Measurements from ENCODE around the gene ITPKB. TPM values are rescaled to one million over a fixed set of nuclear protein-coding genes. Genes with fewer than 3 reads are reported as not detected.

The ITPKB gene
- total RNA-seq, 1 experiment from 2014 or later: 4.4 TPM

GRCh38 chr1:226778657-226779058 is 39.6 kb upstream of the ITPKB start:
- Histone ChIP-seq H3K4me3 (ENCODE audit: low read depth, low read length) (no peak overlapping the region), H3K4me1 (no peaks in the 10 kb centered on the region), H3K9me3 (no peaks in the 10 kb centered on the region), H3K36me3 (ENCODE audit: control insufficient read depth, insufficient read depth, low read length) (no peaks in the 10 kb centered on the region), H3K27me3 (replicated peaks; ENCODE audit: control insufficient read depth, insufficient read depth, low read length) (no peaks in the 10 kb centered on the region)
- ChIA-PET POLR2A (no interaction called here), CTCF (no interaction called here)
- Mint-ChIP-seq H3K27me3 (ENCODE audit: insufficient read depth, unreplicated experiment) (peaks cover 3% of the 10 kb centered on the region), H3K36me3 (ENCODE audit: insufficient read depth, unreplicated experiment) (no peaks in the 10 kb centered on the region), H3K4me1 (ENCODE audit: low read depth, unreplicated experiment) (peaks cover 10% of the 10 kb centered on the region), H3K4me3 (ENCODE audit: unreplicated experiment) (no peak overlapping the region), H3K9me3 (ENCODE audit: unreplicated experiment) (no peaks in the 10 kb centered on the region), H3K27ac (ENCODE audit: unreplicated experiment) (no peak overlapping the region)
- TF ChIP-seq, protein P1, sequence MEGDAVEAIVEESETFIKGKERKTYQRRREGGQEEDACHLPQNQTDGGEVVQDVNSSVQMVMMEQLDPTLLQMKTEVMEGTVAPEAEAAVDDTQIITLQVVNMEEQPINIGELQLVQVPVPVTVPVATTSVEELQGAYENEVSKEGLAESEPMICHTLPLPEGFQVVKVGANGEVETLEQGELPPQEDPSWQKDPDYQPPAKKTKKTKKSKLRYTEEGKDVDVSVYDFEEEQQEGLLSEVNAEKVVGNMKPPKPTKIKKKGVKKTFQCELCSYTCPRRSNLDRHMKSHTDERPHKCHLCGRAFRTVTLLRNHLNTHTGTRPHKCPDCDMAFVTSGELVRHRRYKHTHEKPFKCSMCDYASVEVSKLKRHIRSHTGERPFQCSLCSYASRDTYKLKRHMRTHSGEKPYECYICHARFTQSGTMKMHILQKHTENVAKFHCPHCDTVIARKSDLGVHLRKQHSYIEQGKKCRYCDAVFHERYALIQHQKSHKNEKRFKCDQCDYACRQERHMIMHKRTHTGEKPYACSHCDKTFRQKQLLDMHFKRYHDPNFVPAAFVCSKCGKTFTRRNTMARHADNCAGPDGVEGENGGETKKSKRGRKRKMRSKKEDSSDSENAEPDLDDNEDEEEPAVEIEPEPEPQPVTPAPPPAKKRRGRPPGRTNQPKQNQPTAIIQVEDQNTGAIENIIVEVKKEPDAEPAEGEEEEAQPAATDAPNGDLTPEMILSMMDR (IDR thresholded peaks at IDR 0.05; ENCODE audit: insufficient read depth in 1 of 2, low read depth in 1 of 2, low read length in 1 of 2, severe bottlenecking in 1 of 2, unreplicated experiment in 1 of 2): no peak
- no peak for DNase-seq
- BruUV-seq (replicated peaks): no TSS peak
- intact Hi-C loops (cut with micrococcal nuclease; ENCODE audit: unreplicated experiment): no loop called here

GRCh38 chr1:226776975-226777374 is 37.9 kb upstream of the ITPKB start:
- no peak overlapping the region for H3K4me3 Mint-ChIP-seq (ENCODE audit: unreplicated experiment)
- no peak for DNase-seq
- BruUV-seq (replicated peaks): no TSS peak
- H3K9me3 Mint-ChIP-seq (ENCODE audit: unreplicated experiment): no peaks in the 10 kb centered on the region
- Histone ChIP-seq H3K36me3 (ENCODE audit: control insufficient read depth, insufficient read depth, low read length) (no peaks in the 10 kb centered on the region), H3K4me1 (no peaks in the 10 kb centered on the region), H3K27me3 (replicated peaks; ENCODE audit: control insufficient read depth, insufficient read depth, low read length) (no peaks in the 10 kb centered on the region), H3K9me3 (no peaks in the 10 kb centered on the region), H3K4me3 (ENCODE audit: low read depth, low read length) (no peak overlapping the region)
- no peak overlapping the region for H3K27ac Mint-ChIP-seq (ENCODE audit: unreplicated experiment)
- no peaks in the 10 kb centered on the region for H3K36me3 Mint-ChIP-seq (ENCODE audit: insufficient read depth, unreplicated experiment)
- peaks cover 3% of the 10 kb centered on the region for H3K27me3 Mint-ChIP-seq (ENCODE audit: insufficient read depth, unreplicated experiment)
- CTCF ChIA-PET: no interaction called here
- POLR2A ChIA-PET: no interaction called here
- TF ChIP-seq, protein P1 (IDR thresholded peaks at IDR 0.05; ENCODE audit: insufficient read depth in 1 of 2, low read depth in 1 of 2, low read length in 1 of 2, severe bottlenecking in 1 of 2, unreplicated experiment in 1 of 2): no peak
- intact Hi-C loops (cut with micrococcal nuclease; ENCODE audit: unreplicated experiment): no loop called here
- H3K4me1 Mint-ChIP-seq (ENCODE audit: low read depth, unreplicated experiment): peaks cover 10% of the 10 kb centered on the region

DNA sequence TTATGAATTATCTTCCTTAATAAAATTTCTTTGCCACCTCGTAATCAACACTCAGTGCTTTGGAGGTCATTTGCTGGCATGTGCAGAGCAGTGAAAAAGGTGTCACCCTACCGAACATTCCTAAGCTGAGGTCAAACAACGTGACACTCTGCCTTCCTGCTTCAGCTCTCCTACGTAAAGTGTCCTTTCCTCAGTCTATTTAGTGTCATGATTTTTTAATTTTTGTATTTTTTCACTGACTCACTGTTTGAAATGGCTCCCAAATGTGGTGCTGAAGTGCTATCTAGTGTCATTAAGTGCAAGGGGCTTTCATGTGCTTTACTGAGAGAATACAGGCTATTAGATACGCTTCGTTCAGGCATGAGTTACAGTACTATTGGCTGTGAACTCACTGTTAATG is 37.0 kb upstream of the ITPKB start:
- TF ChIP-seq, protein P1 (IDR thresholded peaks at IDR 0.05; ENCODE audit: insufficient read depth in 1 of 2, low read depth in 1 of 2, low read length in 1 of 2, severe bottlenecking in 1 of 2, unreplicated experiment in 1 of 2): no peak
- no peaks in the 10 kb centered on the region for H3K9me3 ChIP-seq
- ChIA-PET CTCF (no interaction called here), POLR2A (no interaction called here)
- Mint-ChIP-seq H3K36me3 (ENCODE audit: insufficient read depth, unreplicated experiment) (no peaks in the 10 kb centered on the region), H3K9me3 (ENCODE audit: unreplicated experiment) (no peaks in the 10 kb centered on the region), H3K27me3 (ENCODE audit: insufficient read depth, unreplicated experiment) (peaks cover 3% of the 10 kb centered on the region), H3K27ac (ENCODE audit: unreplicated experiment) (no peak overlapping the region), H3K4me1 (ENCODE audit: low read depth, unreplicated experiment) (peaks cover 10% of the 10 kb centered on the region), H3K4me3 (ENCODE audit: unreplicated experiment) (no peak overlapping the region)
- intact Hi-C loops (cut with micrococcal nuclease; ENCODE audit: unreplicated experiment): no loop called here
- H3K4me1 ChIP-seq: no peaks in the 10 kb centered on the region
- DNase-seq: no peak
- no peaks in the 10 kb centered on the region for H3K27me3 ChIP-seq (replicated peaks; ENCODE audit: control insufficient read depth, insufficient read depth, low read length)
- no TSS peak for BruUV-seq (replicated peaks)
- H3K36me3 ChIP-seq (ENCODE audit: control insufficient read depth, insufficient read depth, low read length): no peaks in the 10 kb centered on the region
- H3K4me3 ChIP-seq (ENCODE audit: low read depth, low read length): no peak overlapping the region
